Caco-2 (cell line): ENCODE measurements around the gene SLC22A12. TPM values are rescaled to one million over a fixed set of nuclear protein-coding genes. Genes with fewer than 3 reads are reported as not detected.

Source experiments
- Bru-seq: library from RNA; stranded (reverse); fragments of 400-500 nt; gene quantifications from one replicate; lab custom pipeline; 2021; lab: Mats Ljungman, UMichigan
- BruChase-seq, 2 experiments: library from RNA; stranded (reverse); fragments of 400-500 nt; gene quantifications; one replicate each; lab custom pipeline; 2021; lab: Mats Ljungman, UMichigan
- BruUV-seq: library from RNA; stranded (reverse); fragments of 400-500 nt; replicated peaks from 2 replicates; lab custom pipeline; 2021; lab: Mats Ljungman, UMichigan
- CTCF ChIA-PET: fragments of 300-600 bp; sonication (Branson Sonifier 250); formaldehyde crosslinking; loops from one replicate; lab custom pipeline; 2022; ENCODE audit warnings: antibody characterized with exemption; lab: Charles Lee
- POLR2A ChIA-PET: fragments of 300-600 bp; sonication (Branson Sonifier 250); formaldehyde crosslinking; loops from one replicate; lab custom pipeline; 2022; ENCODE audit warnings: antibody characterized with exemption; lab: Charles Lee
- DNase-seq, 2 experiments: peaks; one replicate each; pipeline versions ENCODE4 v3.0.0 to v3.0.0-alpha.2; 2020 to 2022
- H3K27me3 ChIP-seq: replicated peaks from 2 replicates; pipeline ENCODE4 v1.6.0; 2011; ENCODE audit warnings: low read length; ENCODE audit not compliant: control insufficient read depth, insufficient read depth
- H3K36me3 ChIP-seq: 2 replicates; pipeline ENCODE4 v1.5.1; 2011; ENCODE audit warnings: low read length; ENCODE audit not compliant: control insufficient read depth, insufficient read depth
- H3K4me1 ChIP-seq: fragments of 250-450 bp; sonication (Bioruptor Pico); 2 replicates; pipeline ENCODE4 v1.5.1; 2020; ENCODE audit warnings: mild to moderate bottlenecking
- H3K4me3 ChIP-seq: 2 replicates; pipeline ENCODE4 v1.5.1; 2011; ENCODE audit warnings: low read depth, mild to moderate bottlenecking, control low read depth, low read length
- H3K9me3 ChIP-seq: fragments of 250-450 bp; sonication (Bioruptor Pico); 2 replicates; pipeline ENCODE4 v1.5.1; 2020; ENCODE audit warnings: mild to moderate bottlenecking, moderate library complexity
- H3K27ac Mint-ChIP-seq: one replicate; pipeline ENCODE4 v1.8.0; 2022; ENCODE audit warnings: mixed read lengths; ENCODE audit not compliant: unreplicated experiment
- H3K27me3 Mint-ChIP-seq: one replicate; pipeline ENCODE4 v1.8.0; 2022; ENCODE audit warnings: mixed read lengths; ENCODE audit not compliant: insufficient read depth, unreplicated experiment
- H3K36me3 Mint-ChIP-seq: one replicate; pipeline ENCODE4 v1.8.0; 2022; ENCODE audit warnings: mild to moderate bottlenecking, mixed read lengths; ENCODE audit not compliant: insufficient read depth, unreplicated experiment
- H3K4me1 Mint-ChIP-seq: one replicate; pipeline ENCODE4 v1.8.0; 2022; ENCODE audit warnings: low read depth, mixed read lengths; ENCODE audit not compliant: unreplicated experiment
- H3K4me3 Mint-ChIP-seq: one replicate; pipeline ENCODE4 v1.8.0; 2022; ENCODE audit warnings: mild to moderate bottlenecking, moderate library complexity, mixed read lengths; ENCODE audit not compliant: unreplicated experiment
- H3K9me3 Mint-ChIP-seq: one replicate; pipeline ENCODE4 v1.8.0; 2022; ENCODE audit warnings: mixed read lengths; ENCODE audit not compliant: unreplicated experiment
- CTCF ChIP-seq, 2 experiments: fragments of 200-600 bp in 1 of 2; IDR thresholded peaks; 1 replicate in 1 of 2; 2 replicates in 1 of 2; pipeline versions ENCODE4 v1.5.1 to v1.8.0; 2011 to 2022; ENCODE audit warnings: antibody characterized with exemption in 1 of 2, control low read depth in 1 of 2, inconsistent platforms in 1 of 2, low read depth in 1 of 2, low read length in 1 of 2, mild to moderate bottlenecking in 1 of 2, moderate library complexity in 1 of 2; ENCODE audit not compliant: insufficient read depth in 1 of 2, severe bottlenecking in 1 of 2, unreplicated experiment in 1 of 2
- intact Hi-C: fragments of 100-400 bp; cut with micrococcal nuclease; formaldehyde crosslinking; loops from one replicate; pipeline ENCODE4 v1.10.0; 2022; ENCODE audit not compliant: unreplicated experiment
- long read RNA-seq: library from polyadenylated mRNA; stranded (forward); transcript quantifications from one replicate; pipeline ENCODE4 v2.0.0, GENCODE V29; 2022
- total RNA-seq: library from RNA; stranded (reverse); gene quantifications from 2 replicates; pipeline ENCODE4 v1.2.3, GENCODE V29; 2022

The SLC22A12 gene
- total RNA-seq: not detected in 2 replicates
- not detected for Bru-seq, nascent RNA
- not detected for BruChase-seq, experiment 1, labeled RNA remaining after a 2-hour chase
- not detected for BruChase-seq, experiment 2, labeled RNA remaining after a 6-hour chase
- long read RNA-seq: 0 reads

GRCh38 chr11:64590763-64591221, at the start of gene SLC22A12:
SLC22A12 (plus strand) TSS chr11:64591220; CDS start chr11:64591557, 337 bp downstream.
- POLR2A ChIA-PET: no interaction called here
- Histone ChIP-seq H3K27me3 (no peaks in the 10 kb centered on the region), H3K36me3 (no peaks in the 10 kb centered on the region), H3K4me3 (no peak within 1 kb of the TSS), H3K9me3 (0 out of 2 replicates have a peak, but pooled peaks cover 4% of the 10 kb centered on the region), H3K4me1 (peaks cover 5% of the 10 kb centered on the region)
- intact Hi-C loops: no loop called here
- Mint-ChIP-seq H3K9me3 (peaks cover 25% of the 10 kb centered on the region), H3K27me3 (no peaks in the 10 kb centered on the region), H3K4me1 (no peaks in the 10 kb centered on the region), H3K4me3 (no peak within 1 kb of the TSS), H3K27ac (no peak within 1 kb of the TSS), H3K36me3 (no peaks in the 10 kb centered on the region)
- no TSS peak for BruUV-seq
- no peak for TF ChIP-seq CTCF (IDR thresholded peaks at IDR 0.05; ENCODE audit: insufficient read depth in 1 of 2, low read depth in 1 of 2, low read length in 1 of 2, severe bottlenecking in 1 of 2, unreplicated experiment in 1 of 2)
- CTCF ChIA-PET: no interaction called here
- DNase-seq: no peak

GRCh38 chr11:64542172-64543125, 48.6 kb upstream of the SLC22A12 start:
- Mint-ChIP-seq H3K4me3 (no peak overlapping the region), H3K27ac (no peak overlapping the region), H3K36me3 (no peaks in the 10 kb centered on the region), H3K9me3 (peaks cover 10% of the 10 kb centered on the region), H3K4me1 (no peaks in the 10 kb centered on the region), H3K27me3 (no peaks in the 10 kb centered on the region)
- Histone ChIP-seq H3K4me1 (no peaks in the 10 kb centered on the region), H3K4me3 (no peak overlapping the region), H3K9me3 (no peaks in the 10 kb centered on the region), H3K27me3 (no peaks in the 10 kb centered on the region; the same call in 1 of the 2 replicates), H3K36me3 (no peaks in the 10 kb centered on the region)
- ChIA-PET POLR2A (no interaction called here), CTCF (no interaction called here)
- no peak for TF ChIP-seq CTCF (IDR thresholded peaks at IDR 0.05; ENCODE audit: insufficient read depth in 1 of 2, low read depth in 1 of 2, low read length in 1 of 2, severe bottlenecking in 1 of 2, unreplicated experiment in 1 of 2)
- BruUV-seq: no TSS peak
- intact Hi-C loops: no loop called here
- DNase-seq: no peak

- Histone ChIP-seq H3K27me3 (no peaks in the 10 kb centered on the region; the same call in 1 of the 2 replicates), H3K4me1 (no peaks in the 10 kb centered on the region), H3K36me3 (no peaks in the 10 kb centered on the region), H3K4me3 (no peak overlapping the region), H3K9me3 (no peaks in the 10 kb centered on the region)
- no peak for TF ChIP-seq CTCF (IDR thresholded peaks at IDR 0.05; ENCODE audit: insufficient read depth in 1 of 2, low read depth in 1 of 2, low read length in 1 of 2, severe bottlenecking in 1 of 2, unreplicated experiment in 1 of 2)
- no peak for DNase-seq
- H3K27me3 Mint-ChIP-seq: no peaks in the 10 kb centered on the region
- H3K27ac Mint-ChIP-seq: no peak overlapping the region
- ChIA-PET POLR2A (no interaction called here), CTCF (no interaction called here)
- H3K9me3 Mint-ChIP-seq: peaks cover 10% of the 10 kb centered on the region
- no TSS peak for BruUV-seq
- H3K36me3 Mint-ChIP-seq: no peaks in the 10 kb centered on the region
- no peaks in the 10 kb centered on the region for H3K4me1 Mint-ChIP-seq
- intact Hi-C loops: no loop called here
- no peak overlapping the region for H3K4me3 Mint-ChIP-seq
Measured at GRCh38 chr11:64543818-64544217, 47.2 kb upstream of the SLC22A12 start.
